PC-9 (cell line): Measurements from ENCODE around the gene ERC2. TPM values are rescaled to one million over a fixed set of nuclear protein-coding genes. Genes with fewer than 3 reads are reported as not detected.

Experiments
- BruUV-seq: library from RNA; stranded (reverse); fragments of 400-500 nt; replicated peaks from 2 replicates; lab custom pipeline; 2021; lab: Mats Ljungman, UMichigan
- CTCF ChIA-PET: fragments of 300-600 bp; sonication (Branson Sonifier 250); formaldehyde crosslinking; loops from one replicate; lab custom pipeline; 2022; ENCODE audit warnings: antibody characterized with exemption; lab: Charles Lee
- POLR2A ChIA-PET: fragments of 300-600 bp; sonication (Branson Sonifier 250); formaldehyde crosslinking; loops from one replicate; lab custom pipeline; 2022; ENCODE audit warnings: antibody characterized with exemption; ENCODE audit not compliant: unreplicated experiment; lab: Charles Lee
- DNase-seq, 2 experiments: peaks; one replicate each; pipeline versions ENCODE4 v3.0.0 to v3.0.0-alpha.2; 2015 to 2022; ENCODE audit warnings: mixed read lengths in 1 of 2
- H2AFZ ChIP-seq: fragments of 200-600 bp; sonication (generic); 2 replicates; pipeline ENCODE4 v1.8.1; 2017; ENCODE audit warnings: antibody characterized with exemption
- H3F3A ChIP-seq: fragments of 200-600 bp; sonication (generic); 2 replicates; pipeline ENCODE4 v1.8.1; 2017; ENCODE audit warnings: antibody characterized with exemption, mild to moderate bottlenecking, low read depth; ENCODE audit not compliant: insufficient read depth
- H3K27ac ChIP-seq: fragments of 200-600 bp; sonication (generic); 2 replicates; pipeline ENCODE4 v1.6.1; 2016; ENCODE audit warnings: mixed run types
- H3K27me3 ChIP-seq: fragments of 200-600 bp; sonication (generic); 2 replicates; pipeline ENCODE4 v1.6.1; 2016; ENCODE audit warnings: low read depth, mixed run types; ENCODE audit not compliant: insufficient read depth
- H3K36me3 ChIP-seq: fragments of 200-600 bp; sonication (generic); 2 replicates; pipeline ENCODE4 v1.6.1; 2016; ENCODE audit warnings: low read depth, mixed run types
- H3K4me1 ChIP-seq: fragments of 200-600 bp; sonication (generic); replicated peaks from 2 replicates; pipeline ENCODE4 v1.6.1; 2016; ENCODE audit warnings: mixed run types; ENCODE audit not compliant: insufficient read depth
- H3K4me2 ChIP-seq: fragments of 200-600 bp; sonication (generic); 2 replicates; pipeline ENCODE4 v1.6.1; 2017; ENCODE audit warnings: mixed run types
- H3K4me3 ChIP-seq: fragments of 200-600 bp; sonication (generic); 2 replicates; pipeline ENCODE4 v1.6.1; 2016; ENCODE audit warnings: mixed run types
- H3K79me2 ChIP-seq: fragments of 200-600 bp; sonication (generic); 2 replicates; pipeline ENCODE4 v1.6.1; 2017; ENCODE audit warnings: low read depth, mixed run types
- H3K9me2 ChIP-seq: fragments of 200-600 bp; sonication (generic); 2 replicates; pipeline ENCODE4 v1.8.1; 2017; ENCODE audit warnings: mild to moderate bottlenecking; ENCODE audit not compliant: insufficient read depth
- H3K9me3 ChIP-seq: fragments of 200-600 bp; sonication (generic); 2 replicates; pipeline ENCODE4 v1.8.1; 2016; ENCODE audit warnings: low read depth; ENCODE audit not compliant: insufficient read depth
- H4K20me1 ChIP-seq: fragments of 200-600 bp; sonication (generic); 2 replicates; pipeline ENCODE4 v1.8.1; 2017; ENCODE audit not compliant: insufficient read depth
- EZH2 ChIP-seq: fragments of 200-600 bp; sonication (generic); IDR thresholded peaks from 2 replicates; pipeline ENCODE4 v1.8.0; 2017; ENCODE audit warnings: antibody characterized with exemption, low read depth
- intact Hi-C: fragments of 100-400 bp; cut with micrococcal nuclease; formaldehyde crosslinking; loops from one replicate; pipeline ENCODE4 v1.10.0; 2022; ENCODE audit not compliant: unreplicated experiment
- total RNA-seq: library from RNA; stranded (reverse); gene quantifications from 2 replicates; pipeline ENCODE4 v1.2.3, GENCODE V29; 2021
- TF ChIP-seq, protein P1 (sequence below): fragments of 200-600 bp; sonication (generic); conservative IDR thresholded peaks from 2 replicates; pipeline ENCODE4 v1.6.1; 2017; ENCODE audit warnings: mixed run types, antibody characterized with exemption, mild to moderate bottlenecking, moderate library complexity

ERC2 gene
- total RNA-seq, 1 experiment from 2014 or later = 1.4 TPM

DNA sequence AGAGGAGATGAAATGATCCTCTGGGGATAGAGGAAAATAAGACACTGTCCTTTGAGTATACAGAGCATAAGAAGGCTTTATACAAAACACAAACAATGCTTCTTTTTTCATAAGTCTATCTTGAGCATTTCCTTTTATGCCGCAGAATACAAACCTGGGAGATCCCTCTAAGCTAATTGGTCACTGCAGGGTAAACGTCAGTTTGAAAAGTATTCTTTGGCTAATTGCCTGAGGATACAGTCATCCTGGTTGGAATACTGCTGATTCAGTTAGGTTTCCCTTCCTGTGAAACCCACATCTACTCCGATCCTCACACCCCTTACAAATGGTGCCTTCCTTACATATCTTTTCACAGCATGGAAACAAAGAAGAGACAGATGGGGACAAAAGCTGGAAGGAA lies 991.8 kb downstream of the ERC2 start:
- H3K36me3 ChIP-seq = peaks cover 7% of the 10 kb centered on the region; the same call in 1 of the 2 replicates
- no peak overlapping the region for H2AFZ ChIP-seq
- no TSS peak for BruUV-seq
- no peaks in the 10 kb centered on the region for H3K27me3 ChIP-seq
- H4K20me1 ChIP-seq = no peaks in the 10 kb centered on the region
- no peak overlapping the region for H3K27ac ChIP-seq
- H3K4me3 ChIP-seq = no peak overlapping the region
- H3K4me2 ChIP-seq = no peak overlapping the region
- H3F3A ChIP-seq = no peaks in the 10 kb centered on the region
- H3K79me2 ChIP-seq = no peaks in the 10 kb centered on the region; the same call in 1 of the 2 replicates
- H3K9me3 ChIP-seq = no peaks in the 10 kb centered on the region
- CTCF ChIA-PET = no interaction called here
- no peaks in the 10 kb centered on the region for H3K9me2 ChIP-seq
- no peaks in the 10 kb centered on the region for H3K4me1 ChIP-seq
- TF ChIP-seq, protein P1, sequence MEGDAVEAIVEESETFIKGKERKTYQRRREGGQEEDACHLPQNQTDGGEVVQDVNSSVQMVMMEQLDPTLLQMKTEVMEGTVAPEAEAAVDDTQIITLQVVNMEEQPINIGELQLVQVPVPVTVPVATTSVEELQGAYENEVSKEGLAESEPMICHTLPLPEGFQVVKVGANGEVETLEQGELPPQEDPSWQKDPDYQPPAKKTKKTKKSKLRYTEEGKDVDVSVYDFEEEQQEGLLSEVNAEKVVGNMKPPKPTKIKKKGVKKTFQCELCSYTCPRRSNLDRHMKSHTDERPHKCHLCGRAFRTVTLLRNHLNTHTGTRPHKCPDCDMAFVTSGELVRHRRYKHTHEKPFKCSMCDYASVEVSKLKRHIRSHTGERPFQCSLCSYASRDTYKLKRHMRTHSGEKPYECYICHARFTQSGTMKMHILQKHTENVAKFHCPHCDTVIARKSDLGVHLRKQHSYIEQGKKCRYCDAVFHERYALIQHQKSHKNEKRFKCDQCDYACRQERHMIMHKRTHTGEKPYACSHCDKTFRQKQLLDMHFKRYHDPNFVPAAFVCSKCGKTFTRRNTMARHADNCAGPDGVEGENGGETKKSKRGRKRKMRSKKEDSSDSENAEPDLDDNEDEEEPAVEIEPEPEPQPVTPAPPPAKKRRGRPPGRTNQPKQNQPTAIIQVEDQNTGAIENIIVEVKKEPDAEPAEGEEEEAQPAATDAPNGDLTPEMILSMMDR = no peak
- TF ChIP-seq EZH2 = no peak
- POLR2A ChIA-PET = no interaction called here
- intact Hi-C loops = no loop called here
- no peak for DNase-seq

DNA sequence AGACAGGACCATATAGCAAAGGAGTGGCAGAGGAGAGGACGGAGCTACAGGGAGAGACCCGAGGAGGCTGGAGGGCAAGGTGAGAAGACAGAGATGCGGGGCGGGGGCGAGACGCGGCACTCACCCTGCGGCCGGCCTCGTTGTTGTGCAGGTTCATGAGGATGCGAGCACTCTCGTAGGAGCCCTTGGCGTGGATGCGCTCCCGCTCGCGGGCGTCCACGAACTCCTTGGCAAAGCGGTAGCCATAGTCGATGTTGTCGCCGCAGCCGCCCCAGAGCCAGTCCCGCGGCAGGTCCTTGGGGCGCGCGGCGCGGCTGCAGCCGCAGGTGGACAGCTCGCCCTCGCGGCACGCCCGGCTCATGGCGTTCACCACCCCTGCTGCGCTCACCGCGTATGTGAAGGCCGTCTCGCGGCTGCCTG lies 994.0 kb downstream of the ERC2 start:
- ChIA-PET CTCF (no interaction called here), POLR2A (no interaction called here)
- H3K4me3 ChIP-seq = no peak overlapping the region
- no peaks in the 10 kb centered on the region for H4K20me1 ChIP-seq
- H3K4me2 ChIP-seq = no peak overlapping the region
- TF ChIP-seq, protein P1 = no peak
- no peak for TF ChIP-seq EZH2
- H3K79me2 ChIP-seq = no peaks in the 10 kb centered on the region
- H3K27me3 ChIP-seq = no peaks in the 10 kb centered on the region
- peaks cover 7% of the 10 kb centered on the region; the same call in 1 of the 2 replicates for H3K36me3 ChIP-seq
- no peak overlapping the region for H3K27ac ChIP-seq
- no peaks in the 10 kb centered on the region for H3K4me1 ChIP-seq
- H3K9me2 ChIP-seq = no peaks in the 10 kb centered on the region
- H2AFZ ChIP-seq = no peak overlapping the region
- no peaks in the 10 kb centered on the region for H3K9me3 ChIP-seq
- no peaks in the 10 kb centered on the region for H3F3A ChIP-seq
- no TSS peak for BruUV-seq
- intact Hi-C loops = no loop called here
- DNase-seq = no peak

DNA sequence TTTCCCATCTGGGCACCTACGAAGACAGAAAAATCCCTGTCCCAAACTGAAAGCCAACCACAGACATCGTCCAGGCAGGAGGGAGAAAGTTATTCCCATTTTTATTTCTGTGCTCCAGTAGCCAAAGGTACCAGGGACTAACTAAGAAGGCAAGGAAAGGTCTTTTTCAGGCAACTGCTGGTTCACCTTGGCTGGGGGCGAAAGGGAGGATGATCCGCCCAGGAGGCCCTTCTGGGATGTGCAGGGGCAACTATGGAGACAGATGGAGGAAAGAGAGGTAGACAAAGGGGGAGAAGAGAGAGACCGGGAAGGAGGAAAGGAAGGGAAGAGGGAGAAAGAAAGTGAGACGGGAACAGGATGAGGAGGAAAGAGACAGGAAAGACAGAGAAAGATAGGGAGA lies 994.5 kb downstream of the ERC2 start:
- Histone ChIP-seq H3K9me2 (no peaks in the 10 kb centered on the region), H3K4me3 (no peak overlapping the region), H3K79me2 (no peaks in the 10 kb centered on the region), H3K9me3 (no peaks in the 10 kb centered on the region), H3K27me3 (no peaks in the 10 kb centered on the region), H3K27ac (no peak overlapping the region), H2AFZ (no peak overlapping the region), H3K4me2 (no peak overlapping the region), H4K20me1 (no peaks in the 10 kb centered on the region), H3K4me1 (no peaks in the 10 kb centered on the region), H3K36me3 (peaks cover 7% of the 10 kb centered on the region; the same call in 1 of the 2 replicates), H3F3A (no peaks in the 10 kb centered on the region)
- no peak for TF ChIP-seq EZH2
- TF ChIP-seq, protein P1 = no peak
- intact Hi-C loops = no loop called here
- ChIA-PET POLR2A (no interaction called here), CTCF (no interaction called here)
- BruUV-seq = no TSS peak
- no peak for DNase-seq
